AG09319 (cell line): ENCODE measurements around the gene LYST.

Source experiments
- DNase-seq: peaks from one replicate; pipeline ENCODE4 v3.0.0-alpha.2; 2010; ENCODE audit warnings: low read depth; ENCODE audit errors: extremely low read depth
- CTCF ChIP-seq: IDR thresholded peaks from 2 replicates; pipeline ENCODE4 v1.5.1; 2011; ENCODE audit warnings: low read depth, mild to moderate bottlenecking, inconsistent platforms, low read length, moderate library complexity

LYST gene

GRCh38 chr1:235688096-235688495, 178.6 kb downstream of the LYST start:
- no peak for DNase-seq
- no peak for TF ChIP-seq CTCF

- DNase-seq = no peak
- TF ChIP-seq CTCF = no peak
Measured at GRCh38 chr1:235683653-235684052, 183.1 kb downstream of the LYST start.

- TF ChIP-seq CTCF = no peak
Measured at GRCh38 chr1:235682216-235682615, 184.5 kb downstream of the LYST start.

GRCh38 chr1:235679644-235680043, 187.1 kb downstream of the LYST start:
- DNase-seq = no peak
- no peak for TF ChIP-seq CTCF

More at GRCh38 chr1:235682216-235682615, 184.5 kb downstream of the LYST start:
- DNase-seq = no peak

- DNase-seq = no peak
- no peak for TF ChIP-seq CTCF
Measured at GRCh38 chr1:235679005-235679404, 187.7 kb downstream of the LYST start.

- TF ChIP-seq CTCF = no peak
- no peak for DNase-seq
Measured at GRCh38 chr1:235675152-235675890, 191.4 kb downstream of the LYST start.

GRCh38 chr1:235673981-235674380, 192.7 kb downstream of the LYST start:
- TF ChIP-seq CTCF = no peak
- no peak for DNase-seq
